ENCODE results near the gene DDO.

GRCh38 chr6:110432285-110432900 lies 17.0 kb upstream of the DDO start:
- TF ChIP-seq CTCF (IDR thresholded peaks at IDR 0.05) (no peak), POLR2A (IDR thresholded peaks at IDR 0.05) (no peak), EP300 (IDR thresholded peaks at IDR 0.05) (no peak)

All from tibial nerve (tissue), 4 donors.